Measurements from ENCODE around the gene FYB1.

- TF ChIP-seq EZH2 (IDR thresholded peaks at IDR 0.05; ENCODE audit: low read depth, unreplicated experiment) = no peak
- no peak for TF ChIP-seq REST (IDR thresholded peaks at IDR 0.05; ENCODE audit: unreplicated experiment)
- TF ChIP-seq CTCF (conservative IDR thresholded peaks at IDR 0.05; ENCODE audit: low read depth in 2 of 2) = no peak
- TF ChIP-seq POLR2AphosphoS5 (IDR thresholded peaks at IDR 0.05; ENCODE audit: low read depth) = no peak
- TF ChIP-seq EZH2phosphoT487 (IDR thresholded peaks at IDR 0.05; ENCODE audit: unreplicated experiment) = no peak
- no peak for TF ChIP-seq JUNB (IDR thresholded peaks at IDR 0.05; ENCODE audit: unreplicated experiment)
- no peak for TF ChIP-seq STAT1 (IDR thresholded peaks at IDR 0.05; ENCODE audit: unreplicated experiment)
- TF ChIP-seq ZNF114 (CRISPR knock-in tag; IDR thresholded peaks at IDR 0.05) = no peak
Measured at GRCh38 chr5:39120052-39120420, 99.3 kb downstream of the FYB1 start.

Data from GM23338 (cell line).